ENCODE results near the gene ADARB2.

ADARB2 gene

DNA sequence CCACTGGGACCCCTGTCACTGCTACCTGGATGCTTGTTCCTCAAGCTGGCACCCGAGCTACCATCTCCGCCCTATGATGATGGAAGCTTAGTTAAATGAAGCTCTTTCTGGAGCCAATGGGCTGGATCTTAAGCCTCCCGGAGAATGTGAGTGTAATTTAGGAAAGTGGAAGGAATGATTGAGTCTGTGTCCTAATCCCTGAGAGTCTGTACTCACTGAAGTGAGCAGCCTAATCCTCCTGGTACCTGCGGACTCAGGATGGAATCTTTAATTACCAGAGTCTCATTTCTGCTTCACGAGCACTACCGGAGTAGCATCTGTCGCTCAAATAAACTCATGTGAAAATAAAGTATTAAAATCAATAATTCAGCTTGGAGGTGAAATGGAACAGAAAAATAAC, 425.6 kb downstream of the ADARB2 start:
- Histone ChIP-seq H3K27me3 (ENCODE audit: control insufficient read depth in 3 of 3, insufficient read depth in 3 of 3, low read depth in 1 of 3, low read length in 3 of 3) (no peaks in the 10 kb centered on the region), H3K4me2 (ENCODE audit: insufficient read depth, low read length, poor library complexity, severe bottlenecking) (no peak overlapping the region), H2AK5ac (ENCODE audit: low read depth, low read length) (no peak overlapping the region), H2AFZ (ENCODE audit: low read length) (no peak overlapping the region), H2BK12ac (ENCODE audit: low read length) (no peak overlapping the region), H3K14ac (ENCODE audit: low read length) (no peak overlapping the region), H3K4me1 (ENCODE audit: control insufficient read depth in 2 of 2, insufficient read depth in 1 of 2, low read depth in 1 of 2, low read length in 2 of 2) (peaks cover 7 to 21% of the 10 kb centered on the region in 2 donors), H3K23ac (ENCODE audit: low read depth, low read length, poor library complexity) (no peak overlapping the region), H3K4ac (ENCODE audit: low read length) (no peak overlapping the region), H2BK15ac (ENCODE audit: low read length) (no peak overlapping the region), H3K27ac (replicated peaks; ENCODE audit: low read length) (no peak overlapping the region), H3K9ac (ENCODE audit: low read depth, low read length, poor library complexity) (no peak overlapping the region), H4K91ac (ENCODE audit: low read depth, low read length, poor library complexity) (no peak overlapping the region), H3K18ac (ENCODE audit: low read length) (no peak overlapping the region), H3K4me3 (ENCODE audit: low read length in 2 of 2) (no peak overlapping the region), H3K36me3 (replicated peaks in 1 of 2; ENCODE audit: control insufficient read depth in 2 of 2, insufficient read depth in 2 of 2, low read length in 2 of 2) (no peaks in the 10 kb centered on the region), H2BK120ac (ENCODE audit: low read depth, low read length) (no peak overlapping the region), H3K9me3 (replicated peaks in 1 of 2; ENCODE audit: control insufficient read depth in 2 of 2, insufficient read depth in 1 of 2, low read depth in 1 of 2, low read length in 2 of 2) (no peaks in the 10 kb centered on the region), H2BK5ac (ENCODE audit: low read length) (no peak overlapping the region), H3K79me1 (ENCODE audit: low read depth, low read length) (no peaks in the 10 kb centered on the region), H4K8ac (ENCODE audit: low read depth, low read length) (no peak overlapping the region)
- no CpG with 5 or more reads among the region's 7 CpGs for WGBS, 2 donors (ENCODE audit: extremely low coverage in 2 of 2, insufficient read length in 2 of 2, insufficient replicate concordance in 1 of 2)
- no peak for DNase-seq (ENCODE audit: low spot score)

DNA sequence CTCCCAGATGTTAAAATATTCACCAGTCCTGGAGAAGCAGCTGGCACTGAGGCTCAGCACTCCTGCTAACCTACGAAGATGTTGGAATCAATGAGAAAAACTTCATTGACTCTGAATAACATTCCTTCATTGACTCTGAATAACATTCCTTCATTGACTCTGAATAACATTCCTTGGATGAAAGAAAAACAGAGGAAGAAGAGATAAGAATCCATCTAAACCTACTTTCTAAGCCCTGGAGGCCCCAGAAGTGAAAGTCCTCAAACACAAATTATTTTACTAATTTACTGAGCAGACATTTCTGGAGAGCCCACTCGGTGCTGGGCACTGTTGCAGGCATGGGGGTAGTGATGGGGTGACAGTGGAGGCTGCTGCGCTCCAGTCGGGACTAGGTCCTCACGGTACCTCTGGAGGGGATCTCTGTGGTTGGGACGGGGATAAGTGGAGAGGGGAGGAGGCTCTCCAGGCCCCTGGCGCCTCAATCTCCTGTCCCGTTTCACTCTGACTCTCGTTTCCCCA, 427.0 kb downstream of the ADARB2 start:
- Histone ChIP-seq H3K27me3 (ENCODE audit: control insufficient read depth in 3 of 3, insufficient read depth in 3 of 3, low read depth in 1 of 3, low read length in 3 of 3) (no peaks in the 10 kb centered on the region), H3K9ac (ENCODE audit: low read depth, low read length, poor library complexity) (peak overlapping the region; percentile 18), H3K4me2 (ENCODE audit: insufficient read depth, low read length, poor library complexity, severe bottlenecking) (peak overlapping the region; percentile 11), H3K23ac (ENCODE audit: low read depth, low read length, poor library complexity) (no peak overlapping the region), H3K4me1 (ENCODE audit: control insufficient read depth in 2 of 2, insufficient read depth in 1 of 2, low read depth in 1 of 2, low read length in 2 of 2) (peaks cover 3 to 19% of the 10 kb centered on the region in 2 donors), H3K79me1 (ENCODE audit: low read depth, low read length) (no peaks in the 10 kb centered on the region), H4K8ac (ENCODE audit: low read depth, low read length) (no peak overlapping the region), H3K9me3 (replicated peaks in 1 of 2; ENCODE audit: control insufficient read depth in 2 of 2, insufficient read depth in 1 of 2, low read depth in 1 of 2, low read length in 2 of 2) (no peaks in the 10 kb centered on the region), H3K4ac (ENCODE audit: low read length) (no peak overlapping the region), H4K91ac (ENCODE audit: low read depth, low read length, poor library complexity) (no peak overlapping the region), H2BK120ac (ENCODE audit: low read depth, low read length) (no peak overlapping the region), H2BK15ac (ENCODE audit: low read length) (no peak overlapping the region), H3K18ac (ENCODE audit: low read length) (peak overlapping the region; percentile 95), H3K36me3 (replicated peaks in 1 of 2; ENCODE audit: control insufficient read depth in 2 of 2, insufficient read depth in 2 of 2, low read length in 2 of 2) (no peaks in the 10 kb centered on the region), H2AFZ (ENCODE audit: low read length) (no peak overlapping the region), H2BK12ac (ENCODE audit: low read length) (peak overlapping the region; percentile 10), H3K4me3 (ENCODE audit: low read length in 2 of 2) (no peak overlapping the region), H2AK5ac (ENCODE audit: low read depth, low read length) (no peak overlapping the region), H3K27ac (replicated peaks; ENCODE audit: low read length) (peak overlapping the region; percentile 44), H2BK5ac (ENCODE audit: low read length) (no peak overlapping the region), H3K14ac (ENCODE audit: low read length) (peak overlapping the region; percentile 38)
- DNase-seq (ENCODE audit: low spot score) = no peak
- no CpG with 5 or more reads among the region's 9 CpGs for WGBS, 2 donors (ENCODE audit: extremely low coverage in 2 of 2, insufficient read length in 2 of 2, insufficient replicate concordance in 1 of 2)

DNA sequence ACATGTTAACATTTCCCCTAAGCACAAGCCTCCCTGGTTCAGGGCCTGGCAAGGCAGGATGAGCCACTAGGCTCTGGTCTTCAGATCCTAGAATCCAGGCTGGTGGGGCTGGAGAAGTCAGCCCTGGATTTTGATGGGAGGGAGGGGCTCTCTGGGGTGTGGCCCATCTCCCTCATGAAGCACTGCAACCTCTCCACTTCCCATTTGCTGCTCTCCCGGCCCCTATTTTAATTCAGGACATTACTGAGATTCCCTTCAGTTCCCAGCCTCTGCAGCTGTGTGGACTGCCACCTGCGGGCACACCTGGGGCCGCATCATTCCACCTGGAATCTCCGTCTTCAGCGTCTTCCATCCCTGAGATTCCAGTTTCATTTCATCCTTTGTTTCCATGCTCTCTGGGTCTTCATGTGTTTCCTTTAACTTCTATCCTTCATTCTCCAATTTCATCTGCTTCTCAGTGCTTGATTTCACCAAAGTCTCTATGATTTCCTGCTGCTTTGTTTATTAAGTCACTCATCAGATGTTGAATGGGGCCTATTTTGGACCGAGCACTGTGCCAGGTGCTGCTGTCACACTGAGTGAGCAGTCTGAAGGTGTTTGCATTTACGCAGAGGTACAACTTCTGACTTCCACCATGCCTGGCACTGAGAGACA, 427.6 kb downstream of the ADARB2 start:
- H3K36me3 ChIP-seq (replicated peaks in 1 of 2; ENCODE audit: control insufficient read depth in 2 of 2, insufficient read depth in 2 of 2, low read length in 2 of 2) = no peaks in the 10 kb centered on the region
- H2AFZ ChIP-seq (ENCODE audit: low read length) = no peak overlapping the region
- H3K4ac ChIP-seq (ENCODE audit: low read length) = no peak overlapping the region
- H3K23ac ChIP-seq (ENCODE audit: low read depth, low read length, poor library complexity) = no peak overlapping the region
- no peak overlapping the region for H2BK12ac ChIP-seq (ENCODE audit: low read length)
- H4K8ac ChIP-seq (ENCODE audit: low read depth, low read length) = no peak overlapping the region
- H3K79me1 ChIP-seq (ENCODE audit: low read depth, low read length) = no peaks in the 10 kb centered on the region
- H3K9me3 ChIP-seq (replicated peaks in 1 of 2; ENCODE audit: control insufficient read depth in 2 of 2, insufficient read depth in 1 of 2, low read depth in 1 of 2, low read length in 2 of 2) = no peaks in the 10 kb centered on the region
- peaks cover 3 to 19% of the 10 kb centered on the region in 2 donors for H3K4me1 ChIP-seq (ENCODE audit: control insufficient read depth in 2 of 2, insufficient read depth in 1 of 2, low read depth in 1 of 2, low read length in 2 of 2)
- no peak overlapping the region for H2BK15ac ChIP-seq (ENCODE audit: low read length)
- H3K4me3 ChIP-seq (ENCODE audit: low read length in 2 of 2) = no peak overlapping the region
- H3K9ac ChIP-seq (ENCODE audit: low read depth, low read length, poor library complexity) = no peak overlapping the region
- no peak overlapping the region for H2BK5ac ChIP-seq (ENCODE audit: low read length)
- H3K4me2 ChIP-seq (ENCODE audit: insufficient read depth, low read length, poor library complexity, severe bottlenecking) = no peak overlapping the region
- H2BK120ac ChIP-seq (ENCODE audit: low read depth, low read length) = peak overlapping the region; percentile 63
- H2AK5ac ChIP-seq (ENCODE audit: low read depth, low read length) = no peak overlapping the region
- H3K27me3 ChIP-seq (ENCODE audit: control insufficient read depth in 3 of 3, insufficient read depth in 3 of 3, low read depth in 1 of 3, low read length in 3 of 3) = no peaks in the 10 kb centered on the region
- WGBS, 2 donors (ENCODE audit: extremely low coverage in 2 of 2, insufficient read length in 2 of 2, insufficient replicate concordance in 1 of 2) = no CpG with 5 or more reads among the region's 7 CpGs
- H3K14ac ChIP-seq (ENCODE audit: low read length) = no peak overlapping the region
- DNase-seq (ENCODE audit: low spot score) = no peak
- peak overlapping the region; percentile 36 for H3K18ac ChIP-seq (ENCODE audit: low read length)
- H4K91ac ChIP-seq (ENCODE audit: low read depth, low read length, poor library complexity) = no peak overlapping the region
- peak overlapping the region; percentile 10 for H3K27ac ChIP-seq (replicated peaks; ENCODE audit: low read length)

DNA sequence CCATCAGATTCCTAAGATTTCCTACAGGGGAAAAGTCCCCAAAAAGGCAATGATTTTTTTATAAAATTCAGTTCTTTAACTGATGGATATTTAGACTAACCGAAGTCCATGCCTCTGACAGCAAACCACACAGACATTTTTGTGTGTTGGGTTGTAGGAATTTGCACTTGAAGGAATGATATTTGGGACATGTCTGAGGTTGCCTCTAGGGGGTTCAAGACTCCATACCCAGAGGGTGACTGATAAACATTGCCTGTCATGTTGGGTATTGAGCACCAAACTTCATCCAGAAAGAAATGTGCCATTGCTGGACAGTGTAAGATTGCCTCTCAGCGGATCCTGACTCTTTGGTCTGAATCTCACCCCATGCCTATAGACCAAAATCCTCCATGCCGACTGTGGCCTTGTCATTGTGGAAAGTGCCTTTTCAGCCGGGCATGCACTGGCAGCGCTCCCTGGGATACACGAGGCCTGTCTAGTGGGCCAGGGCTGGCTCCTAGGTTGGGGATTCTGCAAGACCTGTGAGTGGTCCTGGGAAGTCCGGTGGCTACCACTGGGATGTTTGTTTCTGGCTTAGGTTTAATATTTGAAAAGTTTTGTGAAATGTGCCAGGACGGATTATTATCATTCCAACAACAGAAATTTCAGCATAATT, 428.2 kb downstream of the ADARB2 start:
- no CpG with 5 or more reads among the region's 8 CpGs for WGBS, 2 donors (ENCODE audit: extremely low coverage in 2 of 2, insufficient read length in 2 of 2, insufficient replicate concordance in 1 of 2)
- no peak overlapping the region for H3K4me3 ChIP-seq (ENCODE audit: low read length in 2 of 2)
- H3K23ac ChIP-seq (ENCODE audit: low read depth, low read length, poor library complexity) = no peak overlapping the region

More for the DNA sequence above, 428.2 kb downstream of the ADARB2 start:
- Histone ChIP-seq H3K36me3 (replicated peaks in 1 of 2; ENCODE audit: control insufficient read depth in 2 of 2, insufficient read depth in 2 of 2, low read length in 2 of 2) (no peaks in the 10 kb centered on the region), H2BK120ac (ENCODE audit: low read depth, low read length) (peak overlapping the region; percentile 63), H3K4me2 (ENCODE audit: insufficient read depth, low read length, poor library complexity, severe bottlenecking) (no peak overlapping the region), H3K9me3 (replicated peaks in 1 of 2; ENCODE audit: control insufficient read depth in 2 of 2, insufficient read depth in 1 of 2, low read depth in 1 of 2, low read length in 2 of 2) (no peaks in the 10 kb centered on the region), H2AK5ac (ENCODE audit: low read depth, low read length) (no peak overlapping the region), H3K9ac (ENCODE audit: low read depth, low read length, poor library complexity) (no peak overlapping the region), H3K27ac (replicated peaks; ENCODE audit: low read length) (no peak overlapping the region), H2BK15ac (ENCODE audit: low read length) (no peak overlapping the region), H2BK12ac (ENCODE audit: low read length) (no peak overlapping the region), H3K14ac (ENCODE audit: low read length) (no peak overlapping the region), H4K8ac (ENCODE audit: low read depth, low read length) (no peak overlapping the region), H3K18ac (ENCODE audit: low read length) (peak overlapping the region; percentile 63), H4K91ac (ENCODE audit: low read depth, low read length, poor library complexity) (no peak overlapping the region), H2AFZ (ENCODE audit: low read length) (no peak overlapping the region), H3K4me1 (ENCODE audit: control insufficient read depth in 2 of 2, insufficient read depth in 1 of 2, low read depth in 1 of 2, low read length in 2 of 2) (peaks cover 3 to 19% of the 10 kb centered on the region in 2 donors), H3K27me3 (ENCODE audit: control insufficient read depth in 3 of 3, insufficient read depth in 3 of 3, low read depth in 1 of 3, low read length in 3 of 3) (no peaks in the 10 kb centered on the region), H3K4ac (ENCODE audit: low read length) (no peak overlapping the region), H2BK5ac (ENCODE audit: low read length) (no peak overlapping the region), H3K79me1 (ENCODE audit: low read depth, low read length) (no peaks in the 10 kb centered on the region)
- DNase-seq (ENCODE audit: low spot score) = no peak
